Endothelial cell (in vitro differentiated cells): ENCODE results near the gene PLEKHA3. TPM values are rescaled to one million over a fixed set of nuclear protein-coding genes. Genes with fewer than 3 reads are reported as not detected.

Experiments
- DNase-seq: peaks from one replicate; pipeline ENCODE4 v3.0.0; 2021; ENCODE audit warnings: low spot score
- H3K27ac Mint-ChIP-seq: one replicate; pipeline ENCODE4 v1.8.0; 2021; ENCODE audit warnings: mixed read lengths, inconsistent platforms; ENCODE audit not compliant: unreplicated experiment
- H3K27me3 Mint-ChIP-seq: one replicate; pipeline ENCODE4 v1.8.0; 2021; ENCODE audit warnings: mild to moderate bottlenecking, moderate library complexity, mixed read lengths, inconsistent platforms; ENCODE audit not compliant: unreplicated experiment
- H3K36me3 Mint-ChIP-seq: one replicate; pipeline ENCODE4 v1.8.0; 2021; ENCODE audit warnings: mild to moderate bottlenecking, low read depth, mixed read lengths, inconsistent platforms; ENCODE audit not compliant: unreplicated experiment
- H3K4me1 Mint-ChIP-seq: one replicate; pipeline ENCODE4 v1.8.0; 2021; ENCODE audit warnings: mild to moderate bottlenecking, mixed read lengths, inconsistent platforms; ENCODE audit not compliant: unreplicated experiment
- H3K4me3 Mint-ChIP-seq: one replicate; pipeline ENCODE4 v1.8.0; 2021; ENCODE audit warnings: mild to moderate bottlenecking, mixed read lengths, inconsistent platforms; ENCODE audit not compliant: unreplicated experiment
- H3K9me3 Mint-ChIP-seq: one replicate; pipeline ENCODE4 v1.8.0; 2021; ENCODE audit warnings: mixed read lengths, inconsistent platforms; ENCODE audit not compliant: unreplicated experiment
- CTCF ChIP-seq: fragments of 200-600 bp; sonication (generic); IDR thresholded peaks from one replicate; pipeline ENCODE4 v1.5.0; 2021; ENCODE audit warnings: antibody characterized with exemption; ENCODE audit not compliant: unreplicated experiment
- total RNA-seq: library from RNA; stranded (reverse); fragmentation: NEBNext Ultra II Directional; extraction: Animal tissue kit (Norgen Biotek cat#: 25700); gene quantifications from one replicate; pipeline ENCODE4 v1.2.1, GENCODE V29; 2021; ENCODE audit not compliant: unreplicated experiment

PLEKHA3 gene
- total RNA-seq, 1 donor from 2014 or later = 20.4 TPM

- H3K36me3 Mint-ChIP-seq = no peaks in the 10 kb centered on the region
- H3K27ac Mint-ChIP-seq = no peak overlapping the region
- H3K4me1 Mint-ChIP-seq = peaks cover 14% of the 10 kb centered on the region
- no peak overlapping the region for H3K4me3 Mint-ChIP-seq
- H3K27me3 Mint-ChIP-seq = peaks cover 5% of the 10 kb centered on the region
- DNase-seq = no peak
- no peaks in the 10 kb centered on the region for H3K9me3 Mint-ChIP-seq
- TF ChIP-seq CTCF = no peak
Observed at GRCh38 chr2:178484245-178485041, 4.2 kb downstream of the PLEKHA3 start.

- Mint-ChIP-seq H3K4me3 (no peak overlapping the region), H3K4me1 (peaks cover 14% of the 10 kb centered on the region), H3K36me3 (no peaks in the 10 kb centered on the region), H3K27me3 (peaks cover 3% of the 10 kb centered on the region), H3K27ac (no peak overlapping the region), H3K9me3 (no peaks in the 10 kb centered on the region)
- no peak for TF ChIP-seq CTCF
- DNase-seq = no peak
Observed at GRCh38 chr2:178485356-178485755, 5.1 kb downstream of the PLEKHA3 start.

GRCh38 chr2:178491612-178492011 is 11.4 kb downstream of the PLEKHA3 start:
- no peak for TF ChIP-seq CTCF
- Mint-ChIP-seq H3K27me3 (peaks cover 2% of the 10 kb centered on the region), H3K4me1 (no peaks in the 10 kb centered on the region), H3K4me3 (no peak overlapping the region), H3K27ac (no peak overlapping the region), H3K9me3 (no peaks in the 10 kb centered on the region), H3K36me3 (peaks cover 13% of the 10 kb centered on the region)
- DNase-seq = no peak

- no peak for DNase-seq
- Mint-ChIP-seq H3K27ac (no peak overlapping the region), H3K27me3 (no peaks in the 10 kb centered on the region), H3K36me3 (peaks cover 23% of the 10 kb centered on the region), H3K4me3 (no peak overlapping the region), H3K9me3 (no peaks in the 10 kb centered on the region), H3K4me1 (no peaks in the 10 kb centered on the region)
- no peak for TF ChIP-seq CTCF
Observed at GRCh38 chr2:178496049-178496448, 15.8 kb downstream of the PLEKHA3 start.

- H3K27me3 Mint-ChIP-seq = no peaks in the 10 kb centered on the region
- H3K27ac Mint-ChIP-seq = no peak overlapping the region
- peaks cover 29% of the 10 kb centered on the region for H3K36me3 Mint-ChIP-seq
- no peak for TF ChIP-seq CTCF
- DNase-seq = no peak
- H3K4me1 Mint-ChIP-seq = no peaks in the 10 kb centered on the region
- no peak overlapping the region for H3K4me3 Mint-ChIP-seq
- H3K9me3 Mint-ChIP-seq = no peaks in the 10 kb centered on the region
Observed at GRCh38 chr2:178498137-178498536, 17.9 kb downstream of the PLEKHA3 start.
